Naive thymus-derived CD8-positive, alpha-beta T cell (primary cell): Measurements from ENCODE around the gene SMCO3. TPM values are rescaled to one million over a fixed set of nuclear protein-coding genes. Genes with fewer than 3 reads are reported as not detected.

ENCODE experiments used
- ATAC-seq, 2 donors: fragments of 150-1000 bp; cut with Tn5 transposase in 1 of 2; sonication (Bioruptor Pico), chemical (Tn5 transposase) in 1 of 2; 1 replicate in 1 of 2; 2 replicates in 1 of 2; pipeline ENCODE4 v1.10.0; 2021; ENCODE audit warnings: mild to moderate bottlenecking in 2 of 2, moderate library complexity in 2 of 2
- POLR2A ChIA-PET: fragments of 350-600 bp; sonication (Branson Sonifier 250); formaldehyde crosslinking; loops from one replicate; lab custom pipeline; 2021; ENCODE audit warnings: antibody characterized with exemption; lab: Charles Lee
- DNase-seq, 10 donors: peaks; one replicate each; pipeline versions ENCODE4 v3.0.0 to v3.0.0-alpha.2; 2020 to 2022
- H3K27ac Mint-ChIP-seq, 10 donors: one replicate each; pipeline ENCODE4 v1.8.0; 2020 to 2022; ENCODE audit warnings: mild to moderate bottlenecking in 10 of 10, mixed read lengths in 10 of 10, moderate library complexity in 4 of 10, inconsistent platforms in 1 of 10
- H3K27me3 Mint-ChIP-seq, 5 donors: one replicate each; pipeline ENCODE4 v1.8.0; 2021 to 2022; ENCODE audit warnings: mixed read lengths in 5 of 5
- H3K36me3 Mint-ChIP-seq, 3 donors: one replicate each; pipeline ENCODE4 v1.8.0; 2020 to 2022; ENCODE audit warnings: mixed read lengths in 3 of 3, mild to moderate bottlenecking in 2 of 3, inconsistent platforms in 1 of 3
- H3K4me1 Mint-ChIP-seq, 4 donors: one replicate each; pipeline ENCODE4 v1.8.0; 2021 to 2022; ENCODE audit warnings: mixed read lengths in 4 of 4
- H3K4me3 Mint-ChIP-seq, 10 donors: one replicate each; pipeline ENCODE4 v1.8.0; 2020 to 2022; ENCODE audit warnings: mild to moderate bottlenecking in 10 of 10, mixed read lengths in 10 of 10, moderate library complexity in 6 of 10, inconsistent platforms in 1 of 10
- H3K9me3 Mint-ChIP-seq, 9 donors: one replicate each; pipeline ENCODE4 v1.8.0; 2020 to 2022; ENCODE audit warnings: mixed read lengths in 9 of 9, mild to moderate bottlenecking in 3 of 9, inconsistent platforms in 1 of 9, moderate library complexity in 1 of 9
- polyA plus RNA-seq, 3 donors: library from polyadenylated mRNA; unstranded; fragments of 300-500 nt; fragmentation: Illumina TruSeq; gene quantifications; one replicate each; pipeline ENCODE4 v1.2.3, GENCODE V29; 2021
- total RNA-seq, 8 experiments: library from RNA in 2 of 8; stranded (reverse) in 2 of 8; gene quantifications; one replicate each; pipeline ENCODE4 v1.2.3 and lab custom pipeline; 2021 to 2026

Gene SMCO3
- total and polyA plus RNA-seq, 5 experiments from 2014 or later: 0.07 TPM; not detected in 4

DNA sequence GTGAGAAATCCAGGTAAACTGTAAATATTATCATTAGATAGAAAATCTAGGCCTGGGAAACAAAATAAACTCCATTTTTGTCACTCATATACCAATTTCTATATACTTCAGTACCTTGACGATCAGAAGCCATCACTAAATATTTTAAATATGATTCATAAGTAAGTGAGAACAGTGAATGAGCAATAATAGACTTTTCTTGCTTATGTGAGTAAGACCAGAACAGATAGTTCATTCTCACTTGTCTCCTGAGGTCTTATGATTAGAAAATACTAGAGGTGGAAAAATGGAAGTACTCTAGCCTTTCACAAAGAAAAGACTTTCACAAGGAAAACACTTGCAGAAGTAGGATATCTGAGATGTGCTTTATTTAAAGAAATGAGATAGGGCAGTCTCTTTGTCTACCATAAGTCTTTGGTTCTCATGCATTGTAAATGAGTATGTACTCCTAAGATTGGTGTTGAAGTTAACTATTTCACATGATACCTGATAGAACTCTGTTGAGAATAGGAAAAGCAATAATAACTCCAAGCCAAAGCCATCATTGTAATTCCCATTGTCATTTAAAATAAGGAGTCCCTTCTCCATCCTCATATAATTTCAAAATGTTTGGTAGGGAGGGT, 10.1 kb upstream of the SMCO3 start:
- no peaks in the 10 kb centered on the region for H3K9me3 Mint-ChIP-seq
- no peak overlapping the region for H3K27ac Mint-ChIP-seq
- H3K36me3 Mint-ChIP-seq: peaks cover 0 to 9% (median 5%) of the 10 kb centered on the region in 3 donors
- H3K4me1 Mint-ChIP-seq: no peaks in the 10 kb centered on the region
- no peak for DNase-seq
- H3K4me3 Mint-ChIP-seq: no peak overlapping the region
- POLR2A ChIA-PET: interaction anchor here (0.6 kb wide), 1 partner anchor 11 kb away, joined by 3 read pairs; no protein-coding TSS in a partner anchor
- ATAC-seq: no peak
- H3K27me3 Mint-ChIP-seq: peaks cover 0 to 6% (median 0%) of the 10 kb centered on the region in 5 donors

GRCh38 chr12:14811486-14811885, 2.5 kb downstream of the SMCO3 start:
- DNase-seq: no peak
- POLR2A ChIA-PET: interaction anchor here (1.2 to 3.2 kb wide), 3 partner anchors 9 to 41 kb away, joined by 4 to 17 read pairs (median 5); partner anchors contain the start of genes C12orf60 and WBP11
- Mint-ChIP-seq H3K27ac (peak overlapping the region in 1 of 10 donors; percentile 51), H3K4me3 (peak overlapping the region in 1 of 10 donors; percentile 49), H3K9me3 (no peaks in the 10 kb centered on the region), H3K36me3 (no peaks in the 10 kb centered on the region), H3K27me3 (no peaks in the 10 kb centered on the region), H3K4me1 (peaks cover 10 to 16% (median 14%) of the 10 kb centered on the region in 4 donors)
- ATAC-seq: no peak

DNA sequence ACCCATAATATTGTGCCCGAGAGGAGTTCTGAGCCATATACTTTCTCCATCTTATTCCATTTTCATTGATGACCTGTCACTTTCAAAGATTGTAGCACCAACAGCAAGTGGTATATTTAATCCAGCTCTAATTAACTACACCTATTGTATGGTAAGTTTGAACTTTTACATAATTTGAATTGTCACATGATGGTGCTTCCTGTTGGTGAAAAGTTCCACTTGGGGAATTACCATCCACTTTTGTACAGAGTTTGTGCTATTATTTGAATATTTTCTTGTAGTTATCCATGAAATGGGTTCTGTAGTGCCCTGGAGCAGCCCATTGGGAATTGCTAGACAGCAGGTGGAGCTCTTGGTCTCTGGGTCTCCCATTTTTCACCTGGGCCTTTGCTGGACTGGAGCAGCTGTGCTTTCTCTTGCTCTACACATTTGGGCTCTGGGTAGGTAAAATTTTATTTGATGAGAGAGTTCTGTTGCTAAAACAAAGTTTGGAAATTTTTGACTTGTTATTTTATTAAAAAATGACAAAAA, 3.0 kb downstream of the SMCO3 start:
- no peaks in the 10 kb centered on the region for H3K36me3 Mint-ChIP-seq
- no peaks in the 10 kb centered on the region for H3K27me3 Mint-ChIP-seq
- peak overlapping the region in 4 of 10 donors; percentile 6 to 54 (median 39) for H3K27ac Mint-ChIP-seq
- POLR2A ChIA-PET: interaction anchor here (1.2 to 3.2 kb wide), 3 partner anchors 8 to 41 kb away, joined by 4 to 17 read pairs (median 5); partner anchors contain the start of genes C12orf60 and WBP11
- ATAC-seq: peak; percentile 42 to 50
- H3K9me3 Mint-ChIP-seq: no peaks in the 10 kb centered on the region
- no peak for DNase-seq
- peaks cover 10 to 16% (median 14%) of the 10 kb centered on the region in 4 donors for H3K4me1 Mint-ChIP-seq
- H3K4me3 Mint-ChIP-seq: peak overlapping the region in 3 of 10 donors; percentile 4 to 49 (median 46)

GRCh38 chr12:14810167-14810952, 3.6 kb downstream of the SMCO3 start:
- peaks cover 10 to 22% (median 19%) of the 10 kb centered on the region in 4 donors for H3K4me1 Mint-ChIP-seq
- no peaks in the 10 kb centered on the region for H3K27me3 Mint-ChIP-seq
- peak overlapping the region in 4 of 10 donors; percentile 6 to 54 (median 39) for H3K27ac Mint-ChIP-seq
- no peak for ATAC-seq
- H3K9me3 Mint-ChIP-seq: no peaks in the 10 kb centered on the region
- DNase-seq: no peak
- H3K36me3 Mint-ChIP-seq: no peaks in the 10 kb centered on the region
- POLR2A ChIA-PET: interaction anchor here (0.6 to 3.2 kb wide), 4 partner anchors 8 to 60 kb away, joined by 4 to 17 read pairs (median 4); partner anchors contain the start of genes C12orf60 and WBP11
- H3K4me3 Mint-ChIP-seq: peak overlapping the region in 3 of 10 donors; percentile 18 to 46 (median 22)

DNA sequence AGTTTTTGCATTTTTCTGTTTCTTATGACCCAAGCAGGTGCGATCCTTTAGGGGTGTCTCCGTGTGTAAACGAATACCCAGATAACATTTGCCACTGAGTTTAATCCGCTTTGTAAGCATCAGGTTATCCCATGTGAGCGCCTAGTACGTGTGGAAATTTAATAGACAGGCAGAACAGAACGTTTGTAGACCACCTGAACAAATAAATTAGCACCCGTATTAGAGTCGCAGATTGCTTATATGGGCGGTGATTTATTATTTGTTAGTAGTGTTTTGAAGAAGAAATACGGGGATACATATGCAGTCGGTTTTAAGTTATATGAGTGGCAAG, 10.2 kb downstream of the SMCO3 start:
- DNase-seq: no peak
- peak; percentile 17 to 18 for ATAC-seq
- Mint-ChIP-seq H3K4me1 (peaks cover 10 to 24% (median 13%) of the 10 kb centered on the region in 4 donors), H3K27me3 (no peaks in the 10 kb centered on the region), H3K9me3 (no peaks in the 10 kb centered on the region), H3K4me3 (no peak overlapping the region), H3K27ac (no peak overlapping the region), H3K36me3 (peaks cover 0 to 21% (median 0%) of the 10 kb centered on the region in 3 donors)
- POLR2A ChIA-PET: interaction anchor here (0.7 to 7.3 kb wide), 12 partner anchors 8 to 1802 kb away, joined by 3 to 223 read pairs (median 4); partner anchors contain the start of genes ARHGDIB and ATF7IP

DNA sequence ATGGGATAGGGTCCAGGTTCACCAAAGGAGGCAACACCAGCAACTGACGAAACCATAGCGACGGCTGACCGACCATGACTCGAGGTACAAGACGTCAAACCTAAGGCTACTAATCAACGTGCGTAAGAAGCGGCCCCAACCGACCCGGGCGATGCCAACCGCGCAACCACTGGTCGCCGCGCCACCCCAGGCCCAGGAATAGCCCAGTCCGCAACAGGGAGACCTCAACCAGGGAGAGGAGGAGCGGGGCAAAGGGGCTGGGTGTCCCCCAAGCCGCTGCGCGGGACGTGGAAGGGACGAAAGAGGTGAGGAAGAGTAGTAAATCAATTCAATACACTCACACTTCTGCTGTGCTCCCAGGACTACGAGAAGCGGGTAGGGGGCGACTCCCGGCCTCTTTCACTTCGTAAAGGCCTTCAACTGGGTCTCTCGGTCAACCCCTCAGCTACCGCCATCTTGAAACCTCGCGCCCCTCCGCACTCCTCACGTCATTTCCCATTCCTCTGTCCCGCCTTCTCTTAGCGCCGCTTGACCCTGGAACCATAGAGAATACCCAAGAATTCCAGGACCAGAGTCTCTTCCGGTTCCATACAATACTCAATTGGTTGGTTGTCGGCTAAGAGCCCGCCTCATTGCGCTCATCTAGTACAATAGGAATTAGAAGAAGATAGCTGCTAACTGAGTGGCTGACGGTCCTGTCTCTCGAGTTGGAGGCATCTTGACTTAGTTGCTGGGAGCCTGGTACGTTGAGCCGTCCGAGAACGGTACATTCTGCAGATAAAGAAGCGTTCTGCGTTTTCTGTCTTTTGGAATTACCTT, 10.8 kb downstream of the SMCO3 start, which contains the start of the genes C12orf60 and WBP11:
Gene C12orf60 (plus strand): TSS at position 660 of the 819 bp plus-strand sequence. CDS start 19,266 bp downstream, outside the sequence.
Gene WBP11 (minus strand): TSS at position 468 of the 819 bp plus-strand sequence. CDS start 2,095 bp downstream, outside the sequence.
- Mint-ChIP-seq H3K4me3 (no peak within 1 kb of the TSS), H3K36me3 (peaks cover 0 to 27% (median 0%) of the 10 kb centered on the region in 3 donors), H3K9me3 (no peaks in the 10 kb centered on the region), H3K27ac (no peak within 1 kb of the TSS), H3K4me1 (peaks cover 10 to 24% (median 13%) of the 10 kb centered on the region in 4 donors), H3K27me3 (no peaks in the 10 kb centered on the region)
- POLR2A ChIA-PET: interaction anchor here (0.7 to 7.3 kb wide), 15 partner anchors 8 to 1802 kb away, joined by 3 to 223 read pairs (median 4); partner anchors contain the start of genes ARHGDIB and ATF7IP
- DNase-seq (peak; percentile 63 to 96 (median 88)), ATAC-seq (peak; percentile 94 to 97)

DNA sequence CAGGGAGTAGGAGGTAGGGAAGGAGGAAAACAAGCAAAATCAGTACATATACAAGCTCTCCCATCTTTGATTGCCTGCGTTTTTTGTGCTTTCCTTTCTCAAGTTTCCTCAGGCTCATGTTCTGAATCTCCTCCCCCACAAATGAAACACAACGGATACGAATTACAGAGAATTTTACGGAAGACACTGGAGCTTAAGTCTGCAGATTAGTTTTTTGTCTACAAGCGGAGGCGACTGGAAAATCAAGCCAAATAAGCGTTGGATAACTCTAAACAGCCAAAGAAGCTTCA, 11.3 kb downstream of the SMCO3 start:
- no peak for DNase-seq
- no peak overlapping the region for H3K4me3 Mint-ChIP-seq
- H3K36me3 Mint-ChIP-seq: peaks cover 0 to 33% (median 4%) of the 10 kb centered on the region in 3 donors
- ATAC-seq: no peak
- no peak overlapping the region for H3K27ac Mint-ChIP-seq
- H3K27me3 Mint-ChIP-seq: no peaks in the 10 kb centered on the region
- peaks cover 10 to 24% (median 14%) of the 10 kb centered on the region in 4 donors for H3K4me1 Mint-ChIP-seq
- POLR2A ChIA-PET: interaction anchor here (0.8 to 7.3 kb wide), 11 partner anchors 9 to 437 kb away, joined by 3 to 223 read pairs (median 4); partner anchors contain the start of genes ARHGDIB and ATF7IP
- no peaks in the 10 kb centered on the region for H3K9me3 Mint-ChIP-seq

DNA sequence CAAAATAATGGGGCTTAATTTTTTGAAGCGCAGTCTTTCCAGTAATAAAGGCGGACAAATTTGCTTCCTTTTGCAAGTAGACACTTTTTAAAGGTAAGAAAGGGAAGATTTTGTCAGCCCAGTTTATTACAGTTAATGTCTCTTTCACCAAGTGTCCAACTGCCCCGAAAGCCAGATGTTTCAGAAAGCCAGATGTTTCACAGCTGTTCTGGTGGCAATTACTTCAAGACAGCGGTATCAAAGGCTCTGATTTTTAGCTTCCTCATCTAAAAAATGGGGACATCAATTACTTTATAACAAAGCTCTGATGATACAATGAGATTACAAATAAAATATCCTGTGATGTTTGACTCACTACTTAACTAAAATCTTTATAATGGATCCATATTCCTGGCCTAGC, 11.7 kb downstream of the SMCO3 start:
- Mint-ChIP-seq H3K4me1 (peaks cover 10 to 27% (median 16%) of the 10 kb centered on the region in 4 donors), H3K9me3 (no peaks in the 10 kb centered on the region), H3K27ac (no peak overlapping the region), H3K36me3 (peaks cover 0 to 37% (median 8%) of the 10 kb centered on the region in 3 donors), H3K4me3 (no peak overlapping the region), H3K27me3 (no peaks in the 10 kb centered on the region)
- POLR2A ChIA-PET: interaction anchor here (1.0 to 7.3 kb wide), 9 partner anchors 9 to 437 kb away, joined by 3 to 223 read pairs (median 5); partner anchors contain the start of gene ATF7IP
- ATAC-seq (no peak), DNase-seq (no peak)

DNA sequence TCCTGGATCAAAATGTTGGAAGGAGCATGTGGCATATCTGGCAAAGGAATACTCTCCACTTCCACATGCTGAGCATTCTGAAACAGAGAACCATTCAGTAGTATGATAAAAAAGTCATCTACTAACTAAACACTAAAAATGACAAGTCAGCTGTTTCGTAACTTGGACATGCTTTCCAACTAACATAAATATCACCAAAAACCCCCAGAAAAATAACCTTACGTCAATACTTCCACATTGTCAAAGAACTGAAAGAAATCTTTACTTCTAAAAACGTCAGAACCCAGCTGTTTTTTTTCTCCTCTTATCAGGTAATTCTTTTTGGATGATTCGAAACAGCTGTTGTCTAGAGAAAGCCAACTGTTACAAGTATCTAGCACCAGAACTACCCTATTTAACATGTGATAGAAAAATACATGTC, 18.9 kb downstream of the SMCO3 start:
- DNase-seq: no peak
- POLR2A ChIA-PET: no interaction called here
- ATAC-seq: no peak
- Mint-ChIP-seq H3K4me3 (no peak overlapping the region), H3K36me3 (peaks cover 4 to 97% (median 28%) of the 10 kb centered on the region in 3 donors), H3K27me3 (no peaks in the 10 kb centered on the region), H3K4me1 (peaks cover 0 to 17% (median 4%) of the 10 kb centered on the region in 4 donors), H3K9me3 (no peaks in the 10 kb centered on the region), H3K27ac (peak overlapping the region in 4 of 10 donors; percentile 18 to 57 (median 24))

GRCh38 chr12:14785568-14785967, 28.4 kb downstream of the SMCO3 start:
- H3K36me3 Mint-ChIP-seq: peaks cover 0 to 67% (median 20%) of the 10 kb centered on the region in 3 donors
- peak overlapping the region in 2 of 10 donors; percentile 25 to 28 for H3K27ac Mint-ChIP-seq
- no peaks in the 10 kb centered on the region for H3K9me3 Mint-ChIP-seq
- H3K4me3 Mint-ChIP-seq: no peak overlapping the region
- H3K27me3 Mint-ChIP-seq: no peaks in the 10 kb centered on the region
- no peak for DNase-seq
- peaks cover 2 to 7% (median 3%) of the 10 kb centered on the region in 4 donors for H3K4me1 Mint-ChIP-seq
- no peak for ATAC-seq
- POLR2A ChIA-PET: interaction anchor here (1.1 to 5.1 kb wide), 3 partner anchors 9 to 15 kb away, joined by 4 to 40 read pairs (median 11); a partner anchor contains a TSS

GRCh38 chr12:14784471-14784870, 29.5 kb downstream of the SMCO3 start:
- Mint-ChIP-seq H3K4me3 (no peak overlapping the region), H3K9me3 (no peaks in the 10 kb centered on the region), H3K4me1 (peaks cover 3 to 11% (median 8%) of the 10 kb centered on the region in 4 donors), H3K27me3 (no peaks in the 10 kb centered on the region), H3K36me3 (peaks cover 0 to 56% (median 16%) of the 10 kb centered on the region in 3 donors), H3K27ac (peak overlapping the region in 2 of 10 donors; percentile 24 to 50)
- no peak for DNase-seq
- no peak for ATAC-seq
- POLR2A ChIA-PET: interaction anchor here (0.7 to 5.1 kb wide), 3 partner anchors 10 to 205 kb away, joined by 7 to 40 read pairs (median 11); a partner anchor contains a TSS
